Stimulated activated CD8-positive, alpha-beta memory T cell treated with anti-CD3 and anti-CD28 coated beads, Interleukin-7, amount 100 ng/mL, for 48 hours (primary cell): Measurements from ENCODE around the gene SKIL.
"Not testable (repeated sequence)": the region's sequence is repeated elsewhere in the genome, so short reads cannot be mapped to it uniquely, and the experiment has no call there.

Experiments
- DNase-seq, 2 donors: peaks; one replicate each; pipeline ENCODE4 v3.0.0-alpha.2; 2020; ENCODE audit warnings: low read depth in 1 of 2; ENCODE audit errors: extremely low read depth in 1 of 2

SKIL gene, protein sequence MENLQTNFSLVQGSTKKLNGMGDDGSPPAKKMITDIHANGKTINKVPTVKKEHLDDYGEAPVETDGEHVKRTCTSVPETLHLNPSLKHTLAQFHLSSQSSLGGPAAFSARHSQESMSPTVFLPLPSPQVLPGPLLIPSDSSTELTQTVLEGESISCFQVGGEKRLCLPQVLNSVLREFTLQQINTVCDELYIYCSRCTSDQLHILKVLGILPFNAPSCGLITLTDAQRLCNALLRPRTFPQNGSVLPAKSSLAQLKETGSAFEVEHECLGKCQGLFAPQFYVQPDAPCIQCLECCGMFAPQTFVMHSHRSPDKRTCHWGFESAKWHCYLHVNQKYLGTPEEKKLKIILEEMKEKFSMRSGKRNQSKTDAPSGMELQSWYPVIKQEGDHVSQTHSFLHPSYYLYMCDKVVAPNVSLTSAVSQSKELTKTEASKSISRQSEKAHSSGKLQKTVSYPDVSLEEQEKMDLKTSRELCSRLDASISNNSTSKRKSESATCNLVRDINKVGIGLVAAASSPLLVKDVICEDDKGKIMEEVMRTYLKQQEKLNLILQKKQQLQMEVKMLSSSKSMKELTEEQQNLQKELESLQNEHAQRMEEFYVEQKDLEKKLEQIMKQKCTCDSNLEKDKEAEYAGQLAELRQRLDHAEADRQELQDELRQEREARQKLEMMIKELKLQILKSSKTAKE

GRCh38 chr3:170357176-170358041, at the start of gene SKIL:
SKIL (plus strand) TSS chr3:170357715; CDS start chr3:170360332, 2,617 bp downstream.
- peak; percentile 84 to 94 for DNase-seq

DNA sequence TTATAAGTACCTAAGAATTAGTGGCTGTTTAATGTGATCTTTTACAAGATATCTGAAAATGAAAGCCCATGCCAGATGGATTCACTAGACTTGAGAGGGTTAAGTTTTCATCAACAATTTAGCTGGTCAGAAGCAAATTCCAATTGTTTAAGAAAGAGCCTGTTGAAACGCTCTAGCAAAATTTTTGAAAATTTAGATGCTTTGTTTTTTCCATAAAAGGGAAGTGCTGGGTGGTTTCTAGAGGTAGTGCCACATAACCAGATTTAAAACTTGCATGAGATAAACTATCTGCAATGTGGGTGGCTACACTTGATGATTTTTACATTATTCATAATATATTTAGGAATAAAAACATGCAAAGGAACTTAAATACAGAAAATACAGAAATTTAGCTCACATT, 48.5 kb upstream of the SKIL start:
- DNase-seq: no peak

DNA sequence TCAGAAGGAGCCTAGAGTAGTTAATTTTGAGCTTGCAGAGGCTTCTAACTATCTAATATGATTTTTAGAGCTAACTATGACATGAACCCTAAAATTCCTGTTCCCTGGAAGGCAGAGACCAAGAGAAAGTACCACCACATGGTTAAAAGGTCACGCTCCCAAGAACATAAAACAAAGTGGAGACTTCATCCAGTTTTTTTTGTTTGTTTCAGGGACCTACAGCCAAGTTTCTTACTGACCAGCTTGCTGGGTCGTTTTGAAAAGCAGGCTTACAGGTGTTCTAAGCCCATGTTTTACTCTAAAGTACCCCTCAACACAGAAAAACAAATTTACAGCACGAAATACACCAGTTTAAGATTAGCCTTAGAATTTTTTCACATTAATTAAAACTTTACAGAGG, 39.6 kb upstream of the SKIL start:
- no peak for DNase-seq

GRCh38 chr3:170320461-170321121, 36.9 kb upstream of the SKIL start:
- no peak for DNase-seq

- no peak for DNase-seq
Measured at GRCh38 chr3:170321321-170322034, 36.0 kb upstream of the SKIL start.

DNA sequence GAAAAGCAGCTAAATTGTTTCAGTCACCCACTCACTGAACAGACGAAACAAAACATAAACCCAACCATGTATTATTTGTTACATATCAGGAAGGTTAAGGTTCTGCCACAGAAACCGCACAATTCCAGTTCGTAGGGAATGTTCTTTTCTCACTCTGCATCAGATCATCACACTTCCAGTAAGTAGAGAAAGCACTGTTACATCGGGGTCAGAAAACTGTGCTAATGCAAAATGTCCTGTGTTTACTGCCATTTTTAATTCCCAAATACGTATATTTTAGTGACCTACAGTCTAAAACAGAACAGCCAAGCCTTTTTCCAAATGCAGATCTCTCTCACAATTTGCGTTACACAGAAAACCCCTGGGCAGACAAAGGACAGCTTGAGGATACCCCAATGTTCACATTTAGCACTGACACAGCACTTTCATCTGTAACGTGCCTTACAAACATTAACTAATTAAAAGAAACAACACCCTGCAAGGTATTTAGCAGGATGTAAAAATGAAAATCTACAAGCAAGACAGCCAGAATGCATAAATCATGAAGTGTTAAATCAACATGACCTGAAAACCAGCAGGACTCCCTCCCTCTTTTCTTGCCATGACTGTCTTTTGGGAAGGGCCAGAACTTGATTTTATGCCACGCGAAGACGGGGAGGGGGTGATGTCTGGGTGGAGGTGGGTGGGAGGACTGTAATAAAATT, 34.8 kb upstream of the SKIL start:
- no peak for DNase-seq

GRCh38 chr3:170323331-170323730, 34.2 kb upstream of the SKIL start:
- no peak for DNase-seq

DNA sequence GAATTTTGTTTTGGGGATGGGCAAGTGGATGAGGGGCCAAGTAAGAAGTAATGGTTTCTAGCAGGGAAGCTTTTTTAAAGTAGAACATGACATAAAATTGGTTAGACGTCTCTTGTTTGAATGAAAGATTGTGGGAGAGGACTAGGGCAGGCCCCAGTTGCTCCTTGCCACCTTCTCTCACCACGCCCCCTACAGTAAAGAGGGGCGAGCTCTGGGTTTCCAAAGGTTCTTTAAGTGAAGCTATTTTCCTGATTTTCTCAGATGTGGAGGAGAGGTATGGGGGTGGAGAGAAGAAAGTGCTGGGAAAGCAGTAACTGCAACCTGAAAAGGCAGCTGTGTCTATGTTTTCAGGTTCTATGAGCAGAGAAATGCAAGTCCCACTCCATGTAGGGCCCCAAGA, 32.6 kb upstream of the SKIL start:
- DNase-seq: no peak

DNA sequence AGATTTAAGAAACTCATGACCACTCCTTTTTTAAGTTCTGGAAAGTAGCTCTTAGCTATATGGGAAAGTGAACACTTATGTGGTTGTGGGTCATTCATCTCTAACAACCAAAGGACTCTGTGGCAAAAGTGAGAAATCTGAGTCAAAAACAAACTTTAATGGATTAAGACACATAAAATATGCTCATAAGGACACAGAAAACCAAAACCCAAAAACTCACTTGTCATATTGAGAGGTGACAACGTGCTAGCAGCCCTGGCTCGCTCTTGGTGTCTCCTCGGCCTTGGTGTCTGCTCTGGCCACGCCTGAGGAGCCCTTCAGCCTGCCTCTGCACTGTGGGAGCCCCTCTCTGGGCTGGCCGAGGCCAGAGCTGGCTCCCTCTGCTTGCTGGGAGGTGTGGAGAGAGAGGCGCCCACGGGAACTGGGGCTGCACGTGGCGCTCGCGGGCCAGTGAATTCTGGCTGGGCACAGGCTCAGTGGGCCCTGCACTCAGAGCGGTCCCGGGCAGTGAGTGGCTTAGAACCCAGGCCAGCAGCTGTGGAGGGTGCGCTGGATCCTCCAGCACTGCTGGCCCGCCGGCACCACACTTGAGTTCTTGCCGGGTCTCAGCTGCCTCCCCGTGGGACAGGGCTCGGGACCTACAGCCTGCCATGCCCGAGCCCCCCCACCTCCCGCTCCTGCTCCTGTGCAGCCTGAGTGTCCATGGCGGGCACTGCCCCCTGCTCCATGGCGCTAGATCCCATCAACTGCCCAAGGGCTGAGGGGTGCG, 30.3 kb upstream of the SKIL start:
- no peak for DNase-seq

DNA sequence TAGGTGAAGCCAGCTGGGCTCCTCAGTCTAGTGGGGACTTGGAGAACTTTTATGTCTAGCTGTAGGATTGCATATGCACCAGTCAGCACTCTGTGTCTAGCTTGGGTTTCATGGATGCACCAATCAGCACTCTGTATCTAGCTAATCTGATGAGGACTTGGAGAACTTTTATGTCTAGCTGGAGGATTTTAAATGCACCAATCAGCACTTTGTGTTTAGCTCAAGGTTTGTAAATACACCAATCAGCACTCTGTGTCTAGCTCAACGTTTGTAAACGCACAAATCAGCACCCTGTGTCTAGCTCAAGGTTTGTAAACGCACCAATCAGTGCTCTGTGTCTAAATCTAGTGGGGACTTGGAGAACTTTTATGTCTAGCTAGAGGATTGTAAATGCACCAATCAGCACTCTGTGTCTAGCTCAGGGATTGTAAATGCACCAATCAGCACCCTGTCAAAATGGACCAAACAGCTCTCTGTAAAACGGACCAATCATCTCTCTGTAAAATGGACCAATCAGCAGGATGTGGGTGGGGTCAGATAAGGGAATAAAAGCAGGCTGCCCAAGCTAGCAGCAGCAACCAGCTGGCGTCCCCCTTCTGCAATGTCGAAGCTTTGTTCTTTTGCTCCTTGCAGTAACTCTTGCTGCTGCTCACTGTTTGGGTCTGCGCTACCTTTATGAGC, 29.5 kb upstream of the SKIL start:
- not testable (repeated sequence) for DNase-seq

GRCh38 chr3:170330366-170330765, 27.1 kb upstream of the SKIL start:
- DNase-seq: no peak

DNA sequence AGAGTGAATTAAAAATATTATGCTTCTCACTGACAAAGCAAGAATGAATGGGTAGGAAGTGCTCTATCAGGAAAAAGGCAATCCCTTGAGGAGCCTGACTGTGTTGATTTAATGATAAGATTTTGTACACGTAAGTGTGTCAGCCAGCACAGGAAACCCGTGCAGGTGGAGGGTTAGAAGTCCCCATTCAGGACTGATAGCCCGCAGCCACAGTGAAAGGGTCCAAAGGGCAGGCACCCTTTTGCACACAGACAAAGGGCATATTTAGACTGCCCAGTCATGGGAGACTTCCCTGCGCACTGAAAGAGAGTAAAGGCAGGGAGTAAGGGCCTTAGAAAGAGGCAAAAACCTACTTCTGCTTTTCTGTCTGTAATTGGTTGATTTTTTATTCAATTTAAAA, 26.4 kb upstream of the SKIL start:
- no peak for DNase-seq

GRCh38 chr3:170337420-170337819, 20.1 kb upstream of the SKIL start:
- no peak for DNase-seq

GRCh38 chr3:170338690-170339340, 18.7 kb upstream of the SKIL start:
- DNase-seq: no peak

DNA sequence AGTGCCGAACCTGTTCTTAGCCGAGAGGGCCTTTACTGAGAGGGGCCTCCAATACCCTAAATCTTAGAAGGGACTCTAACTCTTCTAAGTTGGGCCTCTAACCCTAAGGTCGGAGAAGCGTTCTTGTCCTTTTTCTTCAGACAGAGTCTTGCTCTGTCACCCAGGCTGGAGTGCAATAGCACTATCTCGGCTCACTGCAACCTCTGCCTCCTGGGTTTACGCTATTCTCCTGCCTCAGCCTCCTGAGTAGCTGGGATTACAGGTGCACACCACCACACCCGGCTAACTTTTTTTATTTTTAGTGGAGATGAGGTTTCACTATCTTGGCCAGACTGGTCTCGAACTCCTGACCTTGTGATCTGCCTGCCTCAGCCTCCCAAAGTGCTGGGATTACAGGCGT, 15.2 kb upstream of the SKIL start:
- not testable (repeated sequence) for DNase-seq

DNA sequence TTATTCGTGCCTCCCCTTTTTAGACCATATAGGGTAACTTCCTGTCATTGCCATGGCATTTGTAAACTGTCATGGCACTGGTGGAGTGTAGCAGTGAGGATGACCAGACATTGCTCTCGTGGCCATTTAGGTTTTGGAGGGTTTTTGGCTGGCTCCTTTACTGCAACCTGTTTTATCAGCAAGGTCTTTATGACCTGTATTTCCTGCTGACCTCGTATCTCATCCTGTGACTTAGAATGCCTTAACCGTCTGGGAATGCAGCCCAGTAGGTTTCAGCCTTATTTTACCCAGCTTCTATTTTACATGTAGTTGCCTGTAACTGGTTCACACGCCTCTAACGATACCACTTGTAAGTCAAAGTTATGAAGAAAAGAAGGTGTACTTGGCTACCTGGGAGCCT, 13.7 kb upstream of the SKIL start:
- not testable (repeated sequence) for DNase-seq

- no peak for DNase-seq
Measured at GRCh38 chr3:170344971-170345370, 12.5 kb upstream of the SKIL start.
